Omental fat pad (tissue), 4 donors: ENCODE measurements around the gene PRSS50. TPM values are rescaled to one million over a fixed set of nuclear protein-coding genes. Genes with fewer than 3 reads are reported as not detected.

Experiments
- ATAC-seq: fragments of 150-250 bp; one replicate; pipeline ENCODE4 v1.9.1; 2016; ENCODE audit warnings: mild to moderate bottlenecking, moderate library complexity; ENCODE audit not compliant: low FRiP score
- DNase-seq: peaks from one replicate; pipeline ENCODE4 v3.0.0-alpha.2; 2019; ENCODE audit warnings: low spot score
- CTCF ChIP-seq, 3 donors: fragments of 450-650 bp; IDR thresholded peaks; one replicate each; pipeline ENCODE4 v1.5.1; 2016 to 2017; ENCODE audit warnings: antibody characterized with exemption in 3 of 3, mild to moderate bottlenecking in 3 of 3, moderate library complexity in 2 of 3
- total RNA-seq, 4 donors: library from RNA; depleted of rRNA; stranded (reverse); fragments of >200 nt; gene quantifications; one replicate each; pipeline ENCODE4 v1.1.0, GENCODE V29; 2016

PRSS50 gene
- total RNA-seq, 4 donors from 2014 or later, result 0.32 TPM; not detected in 3

GRCh38 chr3:46699676-46700523 lies 17.8 kb downstream of the PRSS50 start:
- TF ChIP-seq CTCF (IDR thresholded peaks at IDR 0.05), result no peak
- ATAC-seq, result peak; percentile 7
- DNase-seq, result no peak

GRCh38 chr3:46695962-46696894 lies 21.4 kb downstream of the PRSS50 start:
- ATAC-seq (no peak), DNase-seq (no peak)
- no peak for TF ChIP-seq CTCF (IDR thresholded peaks at IDR 0.05)

GRCh38 chr3:46695177-46695961 lies 22.3 kb downstream of the PRSS50 start:
- DNase-seq, result peak; percentile 34
- no peak for ATAC-seq
- no peak for TF ChIP-seq CTCF (IDR thresholded peaks at IDR 0.05)

GRCh38 chr3:46694520-46694919 lies 23.1 kb downstream of the PRSS50 start:
- no peak for ATAC-seq
- TF ChIP-seq CTCF (IDR thresholded peaks at IDR 0.05), result no peak
- no peak for DNase-seq

- DNase-seq (no peak), ATAC-seq (peak; percentile 13)
- TF ChIP-seq CTCF (IDR thresholded peaks at IDR 0.05), result no peak
Measured at GRCh38 chr3:46693892-46694226, 23.8 kb downstream of the PRSS50 start.

- ATAC-seq, result peak; percentile 48
- no peak for TF ChIP-seq CTCF (IDR thresholded peaks at IDR 0.05)
- DNase-seq, result peak; percentile 27
Measured at GRCh38 chr3:46693038-46693891, 24.4 kb downstream of the PRSS50 start, which contains the start of gene ALS2CL. Gene ALS2CL, minus strand, starts transcription at chr3:46693679. Its CDS starts 4,239 bp downstream, at chr3:46689440.
